CD14-positive monocyte (primary cell): ENCODE data around the gene ANKRD9. TPM values are rescaled to one million over a fixed set of nuclear protein-coding genes. Genes with fewer than 3 reads are reported as not detected.

ENCODE experiments used
- DNase-seq, 3 donors: peaks; one replicate each; pipeline ENCODE4 v3.0.0-alpha.2; 2011 to 2022
- H2AFZ ChIP-seq: 2 replicates; pipeline ENCODE4 v1.6.0; 2012; ENCODE audit warnings: mild to moderate bottlenecking, low read depth, low read length, inconsistent platforms; ENCODE audit not compliant: insufficient read depth, poor library complexity, severe bottlenecking
- H3K27ac ChIP-seq, 2 donors: 1 replicate in 1 of 2; 2 replicates in 1 of 2; pipeline ENCODE4 v1.5.1; 2012 to 2013; ENCODE audit warnings: low read length in 2 of 2, control low read depth in 1 of 2, inconsistent platforms in 1 of 2, low read depth in 1 of 2, mild to moderate bottlenecking in 1 of 2
- H3K27me3 ChIP-seq, 2 donors: one replicate each; pipeline versions ENCODE4 v1.6.0 to v1.6.1; 2011 to 2013; ENCODE audit warnings: low read length in 2 of 2; ENCODE audit not compliant: control insufficient read depth in 2 of 2, insufficient read depth in 2 of 2
- H3K36me3 ChIP-seq, 2 donors: replicated peaks in 1 of 2; 1 replicate in 1 of 2; 2 replicates in 1 of 2; pipeline versions ENCODE4 v1.5.1 to v1.6.1; 2012 to 2013; ENCODE audit warnings: low read length in 2 of 2, control low read depth in 1 of 2, inconsistent platforms in 1 of 2, mild to moderate bottlenecking in 1 of 2; ENCODE audit not compliant: insufficient read depth in 2 of 2, control insufficient read depth in 1 of 2
- H3K4me1 ChIP-seq, 2 donors: 1 replicate in 1 of 2; 2 replicates in 1 of 2; pipeline versions ENCODE4 v1.5.1 to v1.6.1; 2012 to 2013; ENCODE audit warnings: low read length in 2 of 2, control low read depth in 1 of 2, inconsistent platforms in 1 of 2, mild to moderate bottlenecking in 1 of 2, moderate library complexity in 1 of 2; ENCODE audit not compliant: insufficient read depth in 2 of 2, control insufficient read depth in 1 of 2
- H3K4me2 ChIP-seq: replicated peaks from 2 replicates; pipeline ENCODE3; 2012; ENCODE audit warnings: low read length, moderate library complexity, mild to moderate bottlenecking; ENCODE audit not compliant: poor library complexity, severe bottlenecking; ENCODE audit errors: extremely low read depth
- H3K4me3 ChIP-seq, 3 experiments: fragments of 200-600 bp in 1 of 3; sonication (generic) in 1 of 3; replicated peaks in 1 of 3; 1 replicate in 2 of 3; 2 replicates in 1 of 3; pipeline ENCODE4 v1.5.1; 2011 to 2013; ENCODE audit warnings: low read length in 3 of 3, mild to moderate bottlenecking in 3 of 3, control low read depth in 2 of 3, low read depth in 2 of 3, inconsistent platforms in 1 of 3, moderate library complexity in 1 of 3
- H3K79me2 ChIP-seq: 2 replicates; pipeline ENCODE4 v1.6.0; 2012; ENCODE audit warnings: mild to moderate bottlenecking, control low read depth, inconsistent platforms, low read length, moderate library complexity; ENCODE audit not compliant: insufficient read depth
- H3K9ac ChIP-seq: 2 replicates; pipeline ENCODE4 v1.6.0; 2017; ENCODE audit warnings: low read length, mild to moderate bottlenecking; ENCODE audit not compliant: insufficient read depth, poor library complexity, severe bottlenecking
- H3K9me3 ChIP-seq, 2 donors: replicated peaks in 1 of 2; 1 replicate in 1 of 2; 2 replicates in 1 of 2; pipeline versions ENCODE4 v1.5.1 to v1.6.1; 2012 to 2013; ENCODE audit warnings: low read length in 2 of 2, control low read depth in 1 of 2; ENCODE audit not compliant: control insufficient read depth in 1 of 2, insufficient read depth in 1 of 2
- H4K20me1 ChIP-seq: 2 replicates; pipeline ENCODE4 v1.6.0; 2012; ENCODE audit warnings: mild to moderate bottlenecking, low read length, control low read depth, moderate library complexity; ENCODE audit not compliant: insufficient read depth
- H3K27ac Mint-ChIP-seq, 7 donors: one replicate each; pipeline ENCODE4 v1.8.0; 2020; ENCODE audit warnings: mild to moderate bottlenecking in 7 of 7, mixed read lengths in 7 of 7, moderate library complexity in 6 of 7, inconsistent platforms in 2 of 7
- H3K27me3 Mint-ChIP-seq, 3 donors: one replicate each; pipeline ENCODE4 v1.8.0; 2021 to 2022; ENCODE audit warnings: low read depth in 3 of 3, mild to moderate bottlenecking in 3 of 3, mixed read lengths in 3 of 3, moderate library complexity in 3 of 3, inconsistent platforms in 1 of 3
- H3K36me3 Mint-ChIP-seq, 2 donors: one replicate each; pipeline ENCODE4 v1.8.0; 2020; ENCODE audit warnings: mixed read lengths in 2 of 2, inconsistent platforms in 1 of 2, mild to moderate bottlenecking in 1 of 2
- H3K4me1 Mint-ChIP-seq: one replicate; pipeline ENCODE4 v1.8.0; 2020; ENCODE audit warnings: mild to moderate bottlenecking, mixed read lengths
- H3K4me3 Mint-ChIP-seq, 2 donors: one replicate each; pipeline ENCODE4 v1.8.0; 2020; ENCODE audit warnings: mild to moderate bottlenecking in 2 of 2, mixed read lengths in 2 of 2, moderate library complexity in 1 of 2
- H3K9me3 Mint-ChIP-seq, 7 donors: one replicate each; pipeline ENCODE4 v1.8.0; 2020 to 2022; ENCODE audit warnings: mixed read lengths in 7 of 7, mild to moderate bottlenecking in 6 of 7, moderate library complexity in 6 of 7, inconsistent platforms in 2 of 7
- CTCF ChIP-seq: fragments of 200-600 bp; IDR thresholded peaks from one replicate; pipeline ENCODE4 v1.8.0; 2022; ENCODE audit warnings: antibody characterized with exemption, mild to moderate bottlenecking
- WGBS: methylation state at CpG from one replicate; pipeline ENCODE4 v1.1.5; 2013; ENCODE audit warnings: missing lambda C conversion rate; ENCODE audit not compliant: insufficient coverage; 5-methylcytosine and 5-hydroxymethylcytosine counted together
- intact Hi-C, 2 donors: fragments of 100-400 bp; cut with micrococcal nuclease; formaldehyde crosslinking; loops; one replicate each; pipeline versions ENCODE4 v1.15.0 to v1.15.1; 2023
- polyA plus RNA-seq, 3 donors: library from polyadenylated mRNA; depleted of rRNA in 1 of 3; unstranded in 2 of 3; stranded (reverse) in 1 of 3; fragments of 300-500 nt in 2 of 3; fragments of >200 nt in 1 of 3; fragmentation: Illumina TruSeq in 2 of 3; gene quantifications; 1 replicate in 2 of 3; 2 replicates in 1 of 3; pipeline ENCODE4 v1.2.3, GENCODE V29; 2012 to 2021

Gene ANKRD9
- polyA plus RNA-seq, 3 donors = 0.43 to 10.8 (median 0.83) TPM

GRCh38 chr14:102481371-102481770, 28.2 kb downstream of the ANKRD9 start:
- Histone ChIP-seq H3K79me2 (no peaks in the 10 kb centered on the region), H3K9ac (no peak overlapping the region), H4K20me1 (no peaks in the 10 kb centered on the region), H3K4me2 (no peak overlapping the region), H2AFZ (no peak overlapping the region), H3K9me3 (no peaks in the 10 kb centered on the region), H3K4me1 (peaks cover 3 to 5% of the 10 kb centered on the region in 2 donors), H3K36me3 (peaks cover 2 to 14% of the 10 kb centered on the region in 2 donors), H3K27me3 (no peaks in the 10 kb centered on the region), H3K4me3 (no peak overlapping the region), H3K27ac (no peak overlapping the region)
- Mint-ChIP-seq H3K36me3 (peaks cover 26 to 28% of the 10 kb centered on the region in 2 donors), H3K4me1 (peaks cover 11% of the 10 kb centered on the region), H3K27ac (no peak overlapping the region), H3K9me3 (peaks cover 0 to 14% (median 4%) of the 10 kb centered on the region in 7 donors), H3K27me3 (peaks cover 0 to 2% (median 0%) of the 10 kb centered on the region in 3 donors), H3K4me3 (no peak overlapping the region)
- TF ChIP-seq CTCF = no peak
- DNase-seq = no peak
- intact Hi-C loops = no loop called here
- WGBS = 100% methylated on average over 3 of the region's 4 CpGs

GRCh38 chr14:102479777-102480176, 29.8 kb downstream of the ANKRD9 start:
- H3K9me3 ChIP-seq = no peaks in the 10 kb centered on the region
- TF ChIP-seq CTCF = no peak
- peak overlapping the region in 1 of 2 donors; percentile 63 for H3K4me3 Mint-ChIP-seq
- no peak for DNase-seq
- H3K4me2 ChIP-seq = no peak overlapping the region
- H3K9me3 Mint-ChIP-seq = peaks cover 0 to 12% (median 4%) of the 10 kb centered on the region in 7 donors
- peaks cover 3 to 5% of the 10 kb centered on the region in 2 donors for H3K4me1 ChIP-seq
- H3K27ac ChIP-seq = peak overlapping the region in 1 of 2 donors; percentile 69
- H3K36me3 Mint-ChIP-seq = peaks cover 26 to 28% of the 10 kb centered on the region in 2 donors
- peak overlapping the region in 3 of 7 donors; percentile 1 to 73 (median 64) for H3K27ac Mint-ChIP-seq
- no peak overlapping the region for H3K9ac ChIP-seq
- H3K36me3 ChIP-seq = peaks cover 8 to 12% of the 10 kb centered on the region in 2 donors
- no peaks in the 10 kb centered on the region for H3K27me3 ChIP-seq
- WGBS = 64% methylated on average over 6 of the region's 7 CpGs
- no peak overlapping the region for H2AFZ ChIP-seq
- H4K20me1 ChIP-seq = no peaks in the 10 kb centered on the region
- H3K79me2 ChIP-seq = no peaks in the 10 kb centered on the region
- intact Hi-C loops = no loop called here
- no peak overlapping the region for H3K4me3 ChIP-seq
- peaks cover 11% of the 10 kb centered on the region for H3K4me1 Mint-ChIP-seq
- no peaks in the 10 kb centered on the region for H3K27me3 Mint-ChIP-seq
